GM18858 (cell line): ENCODE results near the gene MSLN.
"Not testable (repeated sequence)": the region's sequence is repeated elsewhere in the genome, so short reads cannot be mapped to it uniquely, and the experiment has no call there.

Experiments
- ATAC-seq: cut with Tn5 transposase; IDR thresholded peaks from one replicate; pipeline ENCODE4 v1.9.1; 2021; ENCODE audit not compliant: unreplicated experiment

MSLN gene

DNA sequence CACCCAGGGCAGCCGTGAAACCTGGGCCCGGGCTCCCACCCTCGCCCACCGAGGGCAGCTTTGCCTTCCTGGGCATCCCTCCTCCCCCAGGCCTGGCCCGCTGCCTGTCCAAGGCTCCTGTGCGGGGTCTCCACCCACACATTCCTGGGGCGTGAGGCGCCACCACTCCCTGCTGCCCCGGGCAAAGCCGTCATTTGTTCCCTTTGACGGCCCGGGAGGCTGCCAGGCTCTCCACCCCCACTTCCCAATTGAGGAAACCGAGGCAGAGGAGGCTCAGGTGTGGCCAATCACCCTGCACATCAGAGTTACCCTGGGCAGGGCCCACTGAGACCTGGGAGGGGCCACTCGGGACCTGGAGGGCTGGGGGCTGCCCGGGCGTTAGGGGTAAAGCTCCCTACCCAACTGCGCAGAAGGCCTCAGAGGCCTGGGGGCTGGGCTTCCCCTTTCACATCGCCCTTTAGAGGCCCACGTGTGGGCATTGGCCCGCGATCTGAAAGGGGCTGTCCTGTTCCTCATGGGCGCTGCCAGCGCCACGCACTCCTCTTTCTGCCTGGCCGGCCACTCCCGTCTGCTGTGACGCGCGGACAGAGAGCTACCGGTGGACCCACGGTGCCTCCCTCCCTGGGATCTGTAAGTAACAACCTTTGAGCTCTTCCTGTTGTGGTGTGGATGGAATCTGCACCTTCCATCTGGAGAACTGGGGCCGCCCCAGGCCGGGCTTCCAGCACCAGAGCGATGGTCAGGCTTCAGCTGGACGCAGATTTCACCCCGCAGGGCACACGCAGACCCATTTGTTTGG lies at the start of gene MSLN:
Gene MSLN, plus strand, starts transcription at position 190 of the 799 bp plus-strand sequence. CDS start 1,947 bp downstream, outside the sequence.
- ATAC-seq, result no peak

DNA sequence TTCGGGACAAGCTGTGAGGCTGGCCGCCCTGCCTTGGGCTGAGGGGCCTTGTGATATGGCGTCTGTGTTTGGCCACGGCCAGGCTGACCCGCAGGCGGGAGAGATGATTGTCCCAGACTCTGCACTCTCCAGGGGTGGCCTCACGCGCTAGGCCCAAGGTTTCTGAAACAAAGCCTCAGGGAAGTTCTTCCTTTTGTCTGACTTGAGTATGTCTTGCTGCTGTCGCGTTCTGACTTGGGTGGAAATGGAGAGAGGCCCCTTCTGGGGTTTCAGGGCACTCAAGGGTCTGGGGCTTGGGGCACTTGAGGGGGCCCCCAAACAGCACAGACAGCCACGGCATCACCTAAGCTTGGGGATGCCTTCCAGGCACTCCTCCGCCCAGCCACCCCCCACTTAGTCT lies 49.5 kb upstream of the MSLN start:
- ATAC-seq, result no peak

DNA sequence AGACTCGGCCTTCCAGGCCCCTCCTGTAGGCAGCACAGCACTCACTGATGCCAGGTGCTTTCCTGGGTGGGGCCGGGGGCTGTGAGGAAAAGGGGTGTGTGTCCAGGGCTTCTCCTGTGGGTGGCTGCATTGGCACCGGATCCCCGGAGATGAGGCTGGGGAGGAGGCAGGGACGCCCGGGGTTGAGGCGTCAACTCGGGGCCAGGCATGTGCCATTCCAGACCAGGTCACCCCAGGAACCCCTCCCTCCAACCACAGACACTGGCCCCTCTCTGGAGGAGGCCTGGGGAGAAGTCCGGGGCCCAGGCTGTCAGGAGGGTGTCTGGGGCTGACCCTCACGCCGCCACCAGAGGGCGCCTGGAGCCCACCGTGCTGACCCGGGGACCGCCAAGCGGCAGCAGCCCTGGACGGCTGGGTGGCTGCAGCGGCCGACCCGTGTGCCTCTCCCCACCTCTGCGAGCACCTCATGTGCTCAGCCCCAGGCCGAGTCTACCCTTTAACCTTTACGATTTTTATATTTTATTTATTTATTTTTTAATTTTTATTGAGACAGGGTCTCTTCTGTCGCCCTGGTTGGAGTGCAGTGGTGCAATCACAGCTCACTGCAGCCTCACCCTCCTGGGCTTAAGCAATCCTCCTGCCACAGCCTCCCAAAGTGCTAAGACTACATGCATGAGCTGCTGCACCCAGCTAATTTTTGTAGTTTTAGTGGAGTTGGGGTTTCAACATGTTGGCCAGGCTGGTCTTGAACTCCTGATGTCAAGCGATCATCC lies 48.8 kb upstream of the MSLN start:
- ATAC-seq, result no peak

DNA sequence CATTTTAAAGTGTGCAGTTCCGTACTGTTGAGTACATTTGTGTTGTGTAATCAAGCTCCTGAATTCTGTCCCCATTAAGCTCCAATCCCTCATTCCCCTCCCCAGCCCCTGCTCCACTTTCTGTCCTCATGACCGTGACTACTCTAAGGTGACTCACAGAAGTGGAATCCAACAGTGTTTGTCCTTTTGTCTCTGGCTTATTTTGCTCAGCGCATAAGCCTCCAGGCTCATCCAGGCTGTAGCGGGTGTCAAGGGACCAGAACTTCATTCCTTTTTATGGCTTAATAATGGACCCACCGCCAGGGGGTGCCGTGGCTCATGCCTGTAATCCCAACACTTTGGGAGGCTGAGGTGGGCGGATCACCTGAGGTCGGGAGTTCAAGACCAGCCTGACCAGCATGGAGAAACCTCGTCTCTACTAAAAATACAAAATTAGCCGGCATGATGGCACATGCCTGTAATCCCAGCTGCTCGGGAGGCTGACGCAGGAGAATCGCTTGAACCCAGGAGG lies 47.7 kb upstream of the MSLN start:
- not testable (repeated sequence) for ATAC-seq

DNA sequence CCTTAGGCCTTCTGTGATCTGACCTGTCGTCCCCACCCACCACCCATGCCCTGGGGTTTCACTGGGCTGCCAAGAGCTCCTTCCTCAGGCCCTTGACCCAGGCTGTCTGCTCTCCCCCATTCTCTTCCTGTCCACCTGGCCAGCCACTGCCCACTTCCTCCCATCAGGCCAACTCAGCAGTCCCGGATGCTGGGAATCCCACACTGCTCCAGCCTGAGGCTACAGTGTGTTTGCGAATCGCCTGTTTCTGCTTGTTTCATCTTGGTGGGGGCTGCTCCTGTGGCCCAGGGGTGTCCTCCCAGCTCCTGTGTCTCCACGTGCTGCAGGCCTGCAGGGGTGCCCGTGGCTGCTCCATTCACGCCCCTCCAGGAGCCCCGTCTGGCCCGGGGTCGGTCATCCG lies 46.5 kb upstream of the MSLN start:
- no peak for ATAC-seq

DNA sequence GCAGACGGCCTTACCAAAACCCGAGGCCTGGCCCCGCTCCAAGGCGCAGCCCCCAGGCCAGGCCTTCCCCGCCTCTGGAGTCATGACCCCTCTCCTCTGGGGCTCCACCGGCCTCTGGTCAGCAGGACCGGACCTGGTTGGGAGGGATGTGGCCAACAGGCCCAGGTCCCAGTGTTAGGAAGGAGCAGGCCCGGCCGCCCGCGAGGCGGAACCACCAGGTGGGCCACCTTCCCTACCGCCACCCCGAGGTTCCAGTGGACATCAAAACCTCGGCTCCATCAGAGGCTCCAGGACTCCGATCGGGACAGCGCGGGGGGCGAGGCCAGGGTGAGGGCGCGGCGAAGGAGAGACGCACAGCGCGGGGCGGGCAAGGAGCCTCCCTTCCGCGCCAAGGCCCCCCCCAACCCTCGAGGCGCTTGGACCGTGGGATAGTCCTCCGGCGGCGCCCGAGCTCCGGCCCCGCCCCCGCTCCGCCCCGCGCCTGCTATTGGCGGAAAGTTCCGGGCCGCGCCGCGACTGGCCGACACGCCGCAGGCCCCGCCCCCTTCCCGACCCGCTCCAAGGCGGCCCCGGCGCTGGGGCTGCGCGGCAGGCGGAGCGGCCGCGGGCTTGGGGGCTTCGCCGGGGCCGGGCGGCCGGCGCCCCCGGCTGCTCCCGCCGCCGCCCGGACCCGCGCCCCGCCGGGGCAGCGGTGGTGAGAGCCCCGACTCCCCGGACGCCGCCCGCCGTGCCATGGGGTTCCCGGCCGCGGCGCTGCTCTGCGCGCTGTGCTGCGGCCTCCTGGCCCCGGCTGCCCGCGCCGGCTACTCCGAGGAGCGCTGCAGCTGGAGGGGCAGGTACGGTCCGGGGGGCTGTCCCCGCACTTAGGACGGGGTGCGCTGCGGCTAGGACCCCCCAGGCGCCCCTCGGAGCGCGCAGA lies 45.7 kb upstream of the MSLN start, which contains the start of gene METRN:
Gene METRN, plus strand, starts transcription at position 561 of the 919 bp plus-strand sequence. Its CDS starts 172 bp downstream, at position 733.
- ATAC-seq, result no peak

DNA sequence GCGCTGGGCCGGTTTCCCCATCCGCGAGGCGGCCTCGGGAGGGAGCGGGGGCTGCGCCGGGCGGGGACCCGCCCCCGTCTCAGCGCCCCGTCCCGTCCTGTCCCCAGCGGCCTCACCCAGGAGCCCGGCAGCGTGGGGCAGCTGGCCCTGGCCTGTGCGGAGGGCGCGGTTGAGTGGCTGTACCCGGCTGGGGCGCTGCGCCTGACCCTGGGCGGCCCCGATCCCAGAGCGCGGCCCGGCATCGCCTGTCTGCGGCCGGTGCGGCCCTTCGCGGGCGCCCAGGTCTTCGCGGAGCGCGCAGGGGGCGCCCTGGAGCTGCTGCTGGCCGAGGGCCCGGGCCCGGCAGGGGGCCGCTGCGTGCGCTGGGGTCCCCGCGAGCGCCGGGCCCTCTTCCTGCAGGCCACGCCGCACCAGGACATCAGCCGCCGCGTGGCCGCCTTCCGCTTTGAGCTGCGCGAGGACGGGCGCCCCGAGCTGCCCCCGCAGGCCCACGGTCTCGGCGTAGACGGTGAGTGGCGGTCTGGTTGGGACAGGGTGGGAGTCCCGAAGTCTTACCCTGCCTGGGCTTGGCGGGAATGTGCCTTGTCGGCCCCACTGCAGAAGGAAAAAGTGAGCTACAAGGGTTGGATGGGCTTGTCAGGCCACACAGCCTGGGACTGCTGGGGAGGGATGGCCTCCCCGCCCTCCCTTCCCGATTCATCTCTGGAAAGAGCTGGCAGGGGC lies 44.9 kb upstream of the MSLN start:
- ATAC-seq, result no peak

DNA sequence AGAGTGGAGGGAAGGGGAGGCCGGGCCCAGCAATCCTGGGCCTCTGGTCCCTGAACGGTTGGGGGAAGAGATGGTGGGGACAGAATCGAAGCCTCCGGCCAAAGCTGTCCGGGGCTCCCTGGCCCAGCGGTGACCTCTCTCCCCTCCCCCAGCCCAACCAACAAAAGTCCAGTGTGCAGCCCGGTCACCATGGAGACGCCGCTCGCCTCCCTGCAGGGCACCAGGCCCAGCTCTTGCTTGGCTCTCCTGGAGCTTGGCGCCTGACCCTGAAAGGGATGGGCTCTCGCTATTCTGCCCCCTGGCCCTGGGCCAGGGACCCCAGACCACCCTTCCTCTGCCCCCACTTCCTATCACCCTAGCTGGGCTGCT lies 44.4 kb upstream of the MSLN start:
- ATAC-seq, result no peak

DNA sequence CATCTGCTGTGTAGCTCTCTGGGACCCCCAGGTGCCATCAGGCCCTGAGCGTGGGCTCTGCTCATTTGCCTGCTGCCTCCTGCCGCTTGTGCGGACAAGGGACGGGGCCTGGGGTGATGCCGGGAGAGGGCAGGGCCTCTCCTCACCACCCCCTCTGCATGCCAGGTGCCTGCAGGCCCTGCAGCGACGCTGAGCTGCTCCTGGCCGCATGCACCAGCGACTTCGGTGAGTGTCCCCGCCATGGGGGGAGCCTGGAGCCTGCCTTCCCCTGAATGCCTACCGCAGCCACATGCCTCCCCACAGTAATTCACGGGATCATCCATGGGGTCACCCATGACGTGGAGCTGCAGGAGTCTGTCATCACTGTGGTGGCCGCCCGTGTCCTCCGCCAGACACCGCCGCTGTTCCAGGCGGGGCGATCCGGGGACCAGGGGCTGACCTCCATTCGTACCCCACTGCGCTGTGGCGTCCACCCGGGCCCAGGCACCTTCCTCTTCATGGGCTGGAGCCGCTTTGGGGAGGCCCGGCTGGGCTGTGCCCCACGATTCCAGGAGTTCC lies 43.7 kb upstream of the MSLN start:
- ATAC-seq, result no peak

DNA sequence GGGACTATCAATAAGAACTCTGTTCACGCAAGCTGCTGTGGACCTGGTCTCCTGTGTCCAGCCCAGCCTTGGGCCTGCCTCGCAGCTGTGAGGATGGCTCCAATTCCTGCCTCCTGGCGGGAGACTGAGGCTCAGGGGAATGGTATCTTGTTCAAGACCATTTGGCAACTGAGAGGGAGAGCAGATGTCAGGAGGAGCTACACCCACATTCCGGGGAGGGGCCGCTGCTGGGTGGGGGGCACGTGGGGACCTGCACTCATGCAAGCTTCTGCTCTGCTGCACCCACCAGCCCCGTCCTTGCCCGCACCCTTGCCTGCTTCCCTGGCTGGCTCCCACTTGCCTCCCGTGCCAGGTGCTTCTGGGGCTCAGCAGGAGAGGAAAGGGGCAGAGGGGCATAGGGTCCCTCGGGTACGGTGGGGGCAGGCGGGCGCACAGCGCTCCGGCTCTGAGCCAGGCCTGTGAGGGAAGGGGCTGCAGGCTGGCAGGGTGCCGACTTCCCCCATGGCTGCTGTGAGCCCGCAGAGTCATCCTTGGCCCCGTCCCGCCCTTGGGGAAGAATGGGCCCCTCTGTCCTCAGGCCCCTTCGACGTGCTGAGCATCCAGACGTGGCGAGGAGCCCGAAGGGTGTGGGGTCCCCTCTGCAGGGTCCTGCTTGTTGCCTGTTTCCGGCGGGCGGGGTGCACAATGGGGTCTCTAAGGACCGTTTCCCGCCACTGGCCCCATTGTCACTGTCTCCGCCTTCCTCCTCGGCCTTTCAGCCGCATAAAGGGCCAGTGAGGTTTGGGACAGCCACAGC lies 42.9 kb upstream of the MSLN start:
- no peak for ATAC-seq

DNA sequence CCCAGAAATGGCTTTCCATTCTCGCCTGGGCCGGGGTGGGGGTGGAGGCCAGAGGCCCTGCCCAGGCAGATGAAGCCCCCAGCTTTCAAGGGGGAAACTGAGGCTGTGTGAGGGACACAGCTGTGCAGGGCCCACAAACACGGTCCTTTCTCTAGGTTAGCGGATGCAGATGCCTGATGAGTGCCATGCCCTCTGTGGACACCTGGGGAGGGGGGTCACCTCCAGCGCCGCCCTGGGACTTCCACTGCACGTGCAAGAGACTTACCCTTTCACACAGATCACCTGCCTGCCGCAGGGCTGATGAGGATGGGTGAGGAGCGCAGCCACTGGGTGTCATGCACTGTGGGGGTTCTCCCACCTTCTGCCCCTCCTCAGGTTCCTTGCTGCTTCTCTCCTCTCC lies 42.1 kb upstream of the MSLN start:
- ATAC-seq, result no peak

DNA sequence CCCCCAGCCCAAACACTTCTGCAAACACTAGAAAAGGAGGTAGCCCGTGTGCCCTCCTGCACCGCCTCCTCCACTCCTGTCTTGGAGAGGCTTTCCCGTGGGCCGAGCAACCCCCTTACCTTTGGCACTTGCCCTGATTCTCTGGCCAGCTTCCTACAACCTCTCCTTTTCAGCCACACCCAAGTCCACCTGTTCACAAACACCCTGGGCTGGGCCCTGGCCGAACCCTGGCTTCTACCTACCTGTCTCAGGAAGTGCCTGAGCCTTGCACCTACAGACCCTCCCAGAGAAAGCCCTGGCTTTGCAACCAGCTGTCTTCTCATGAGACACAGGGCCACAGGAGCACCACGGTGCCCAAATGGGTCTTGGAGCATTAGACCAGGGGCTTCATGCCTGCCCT lies 41.6 kb upstream of the MSLN start:
- ATAC-seq, result no peak

DNA sequence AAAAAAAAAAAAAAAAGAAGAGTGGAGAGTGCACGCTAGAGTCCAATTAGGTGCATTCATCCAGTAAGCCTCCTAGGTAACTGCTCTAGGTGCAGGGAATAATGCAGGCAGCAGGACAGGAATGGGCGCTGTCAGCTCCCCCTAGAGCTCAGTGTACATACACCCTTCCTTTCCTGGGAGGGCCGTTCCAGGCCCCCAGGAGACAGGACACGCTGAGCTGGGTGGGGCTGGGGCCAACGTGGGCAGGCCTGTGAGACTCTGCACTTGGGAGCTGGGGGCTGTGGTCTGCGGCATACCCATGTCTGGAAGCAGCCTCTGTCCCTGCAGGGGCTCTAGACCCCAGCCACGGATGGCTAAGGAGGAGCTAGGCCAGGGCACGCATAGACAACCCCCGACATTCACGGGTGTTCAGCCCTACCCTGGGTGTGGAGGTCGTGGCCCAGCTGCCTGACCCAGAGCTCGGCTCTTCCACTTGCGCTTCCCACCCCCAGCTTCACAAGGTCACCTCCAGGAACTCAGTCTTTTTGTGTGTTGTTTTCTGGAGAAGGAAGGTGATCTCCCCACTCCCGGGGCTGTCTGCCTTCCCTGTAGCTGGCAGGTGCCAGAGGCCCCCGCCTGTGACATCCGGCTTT lies 40.6 kb upstream of the MSLN start:
- no peak for ATAC-seq

DNA sequence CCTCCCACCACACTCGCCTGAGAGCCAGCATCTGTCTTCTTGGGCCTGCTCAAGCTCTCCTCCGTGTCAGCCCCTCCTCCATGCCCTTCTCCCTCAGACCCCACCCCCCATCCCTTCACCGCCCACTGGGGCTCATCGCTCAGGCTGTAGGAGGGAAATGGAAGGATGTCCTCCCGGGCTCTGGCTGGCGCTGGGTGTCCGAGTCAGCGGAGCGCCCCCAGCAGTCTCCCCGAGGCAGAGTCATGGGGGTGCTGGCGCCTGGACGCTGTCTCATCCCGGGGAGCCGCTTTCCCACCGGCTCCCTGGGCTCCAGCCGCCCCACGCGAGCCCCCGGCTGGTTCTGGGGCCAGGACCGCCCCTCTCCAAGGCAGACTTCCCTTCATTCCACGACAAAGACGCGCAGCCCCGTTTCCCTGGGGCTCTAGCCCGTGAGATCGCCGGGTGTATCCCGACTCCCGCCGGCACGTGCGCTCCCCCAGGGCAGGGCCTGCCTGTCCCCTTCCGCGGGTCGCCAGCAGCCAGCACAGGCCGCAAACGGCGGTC lies 40.0 kb upstream of the MSLN start:
- ATAC-seq, result peak; percentile 15

DNA sequence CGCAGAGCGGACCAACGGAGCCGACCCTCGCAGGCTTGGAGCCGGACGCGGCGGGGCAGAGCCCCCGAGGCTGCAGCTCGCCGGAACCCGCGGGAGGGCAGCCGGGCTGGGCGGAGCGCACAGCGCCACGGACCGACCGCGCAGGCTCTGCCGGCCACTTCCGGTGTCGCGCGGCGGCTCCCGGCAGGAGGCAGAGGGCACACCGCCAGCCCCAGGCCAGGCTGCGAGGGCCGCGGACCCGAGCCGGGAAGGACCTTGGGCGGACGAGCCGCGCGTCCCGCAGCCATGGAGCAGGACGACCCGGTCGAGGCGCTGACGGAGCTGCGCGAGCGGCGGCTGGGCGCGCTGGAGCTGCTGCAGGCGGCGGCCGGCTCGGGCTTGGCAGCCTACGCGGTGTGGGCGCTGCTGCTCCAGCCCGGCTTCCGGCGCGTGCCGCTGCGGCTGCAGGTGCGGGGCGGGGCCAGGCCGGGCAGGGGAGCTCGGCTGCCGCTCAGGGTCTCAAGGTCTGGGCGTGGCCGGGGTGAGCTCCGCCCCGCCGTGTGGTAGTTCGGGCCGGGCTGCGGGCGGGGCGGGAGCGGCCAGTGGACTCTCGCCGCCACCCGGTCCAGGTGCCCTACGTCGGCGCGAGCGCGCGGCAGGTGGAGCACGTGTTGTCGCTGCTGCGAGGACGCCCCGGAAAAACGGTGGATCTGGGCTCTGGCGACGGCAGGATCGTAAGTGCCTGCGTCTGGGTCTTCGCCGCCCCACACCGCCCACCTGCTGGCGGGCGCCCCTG lies 39.4 kb upstream of the MSLN start, which contains the start of gene ANTKMT:
Gene ANTKMT, plus strand, starts transcription at position 157 of the 775 bp plus-strand sequence. Its CDS starts 129 bp downstream, at position 286.
- ATAC-seq, result peak; percentile 53

DNA sequence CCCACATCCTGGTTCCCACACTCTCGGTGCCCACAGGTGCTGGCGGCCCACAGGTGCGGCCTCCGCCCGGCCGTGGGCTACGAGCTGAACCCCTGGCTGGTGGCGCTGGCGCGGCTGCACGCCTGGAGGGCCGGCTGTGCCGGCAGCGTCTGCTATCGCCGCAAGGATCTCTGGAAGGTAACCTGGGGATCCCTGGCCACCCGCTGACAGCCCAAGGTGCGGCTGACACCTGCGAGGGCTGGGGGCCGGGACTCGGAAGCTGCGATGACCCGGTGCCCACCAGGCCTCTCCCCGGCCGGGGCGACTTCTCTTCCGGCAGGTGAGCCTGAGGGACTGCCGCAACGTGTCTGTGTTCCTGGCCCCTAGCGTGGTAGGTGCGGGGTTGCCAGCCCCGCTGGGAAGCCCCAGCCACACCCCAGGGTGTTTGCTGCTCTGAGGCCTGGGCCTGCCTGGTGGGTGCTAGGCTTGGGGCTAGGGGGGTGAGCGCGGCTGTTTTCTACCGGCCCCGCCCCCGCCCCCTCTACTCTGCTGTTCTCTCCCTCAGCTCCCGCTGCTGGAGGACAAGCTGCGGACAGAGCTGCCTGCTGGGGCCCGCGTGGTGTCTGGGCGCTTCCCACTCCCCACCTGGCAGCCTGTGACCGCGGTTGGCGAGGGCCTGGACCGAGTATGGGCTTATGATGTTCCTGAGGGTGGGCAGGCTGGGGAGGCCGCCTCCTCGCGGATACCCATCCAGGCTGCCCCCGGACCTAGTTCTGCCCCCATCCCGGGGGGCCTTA lies 38.6 kb upstream of the MSLN start:
- ATAC-seq, result no peak
